Esophagus squamous epithelium (tissue), 4 donors: Measurements from ENCODE around the gene CEL.

Source experiments
- CTCF ChIP-seq, 6 experiments: fragments of 450-650 bp in 4 of 6; fragments of 200-600 bp in 2 of 6; sonication (generic) in 2 of 6; IDR thresholded peaks; one replicate each; pipeline ENCODE4 v1.5.1; 2016 to 2019; ENCODE audit warnings: antibody characterized with exemption in 6 of 6, mild to moderate bottlenecking in 4 of 6, moderate library complexity in 4 of 6
- POLR2A ChIP-seq, 4 donors: fragments of 450-650 bp; IDR thresholded peaks; one replicate each; pipeline ENCODE4 v1.6.1; 2017; ENCODE audit warnings: antibody characterized with exemption in 4 of 4, mild to moderate bottlenecking in 4 of 4, moderate library complexity in 3 of 4

GRCh38 chr9:133046900-133047295 is 14.9 kb upstream of the CEL start:
- TF ChIP-seq POLR2A (IDR thresholded peaks at IDR 0.05) = no peak
- TF ChIP-seq CTCF (IDR thresholded peaks at IDR 0.05) = no peak
